ENCODE data around the gene STS. TPM values are rescaled to one million over a fixed set of nuclear protein-coding genes. Genes with fewer than 3 reads are reported as not detected.

Gene STS
- total RNA-seq, 3 donors from 2014 or later (not counting 1 experiment from before 2014, with no cell fraction given): 2.4 to 4.6 (median 2.8) TPM

- no peak overlapping the region for H3K27ac Mint-ChIP-seq
- no peaks in the 10 kb centered on the region for H3K9me3 Mint-ChIP-seq
- DNase-seq (no peak), ATAC-seq (no peak)
- H3K36me3 Mint-ChIP-seq: no peaks in the 10 kb centered on the region
- TF ChIP-seq, protein P1, sequence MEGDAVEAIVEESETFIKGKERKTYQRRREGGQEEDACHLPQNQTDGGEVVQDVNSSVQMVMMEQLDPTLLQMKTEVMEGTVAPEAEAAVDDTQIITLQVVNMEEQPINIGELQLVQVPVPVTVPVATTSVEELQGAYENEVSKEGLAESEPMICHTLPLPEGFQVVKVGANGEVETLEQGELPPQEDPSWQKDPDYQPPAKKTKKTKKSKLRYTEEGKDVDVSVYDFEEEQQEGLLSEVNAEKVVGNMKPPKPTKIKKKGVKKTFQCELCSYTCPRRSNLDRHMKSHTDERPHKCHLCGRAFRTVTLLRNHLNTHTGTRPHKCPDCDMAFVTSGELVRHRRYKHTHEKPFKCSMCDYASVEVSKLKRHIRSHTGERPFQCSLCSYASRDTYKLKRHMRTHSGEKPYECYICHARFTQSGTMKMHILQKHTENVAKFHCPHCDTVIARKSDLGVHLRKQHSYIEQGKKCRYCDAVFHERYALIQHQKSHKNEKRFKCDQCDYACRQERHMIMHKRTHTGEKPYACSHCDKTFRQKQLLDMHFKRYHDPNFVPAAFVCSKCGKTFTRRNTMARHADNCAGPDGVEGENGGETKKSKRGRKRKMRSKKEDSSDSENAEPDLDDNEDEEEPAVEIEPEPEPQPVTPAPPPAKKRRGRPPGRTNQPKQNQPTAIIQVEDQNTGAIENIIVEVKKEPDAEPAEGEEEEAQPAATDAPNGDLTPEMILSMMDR (IDR thresholded peaks at IDR 0.05): no peak
- Histone ChIP-seq H3K9me3 (ENCODE audit: control insufficient read depth, insufficient read depth, low read length) (no peaks in the 10 kb centered on the region), H3K36me3 (ENCODE audit: control insufficient read depth, insufficient read depth, low read length) (no peaks in the 10 kb centered on the region), H3K27me3 (ENCODE audit: control insufficient read depth, insufficient read depth, low read length) (no peaks in the 10 kb centered on the region), H3K27ac (ENCODE audit: low read length) (no peak overlapping the region), H3K4me3 (ENCODE audit: low read length) (no peak overlapping the region), H3K4me1 (ENCODE audit: control insufficient read depth, insufficient read depth, low read length) (no peaks in the 10 kb centered on the region)
- H3K4me3 Mint-ChIP-seq: no peak overlapping the region
- H3K27me3 Mint-ChIP-seq (ENCODE audit: low read depth in 2 of 2): no peaks in the 10 kb centered on the region
- H3K4me1 Mint-ChIP-seq: no peaks in the 10 kb centered on the region
- intact Hi-C loops (cut with micrococcal nuclease): no loop called here
- WGBS (ENCODE audit: insufficient coverage): 100% methylated on average over 1 of the region's 1 CpG
Observed at GRCh38 chrX:7163146-7163677, 15.7 kb downstream of the STS start.

DNA sequence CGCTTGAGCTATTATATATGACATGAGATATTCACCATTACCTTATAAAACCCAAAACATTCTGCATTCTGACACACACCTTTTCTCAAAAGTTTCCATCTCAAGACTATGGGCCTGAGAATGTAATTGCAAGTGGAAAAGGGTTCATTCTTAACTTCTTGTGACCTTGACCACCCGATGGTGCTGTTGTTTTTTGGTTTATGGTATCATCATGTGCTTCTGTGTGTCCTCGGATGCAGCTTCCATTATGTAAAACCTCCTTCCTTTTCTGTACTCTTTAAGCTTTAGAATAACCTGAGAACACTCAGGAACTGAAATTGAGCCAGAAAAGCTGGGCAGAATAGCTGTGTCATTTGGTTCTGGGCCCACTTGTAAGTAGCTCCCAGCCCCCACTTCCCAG lies 16.7 kb downstream of the STS start:
- no peaks in the 10 kb centered on the region for H3K4me1 ChIP-seq (ENCODE audit: control insufficient read depth, insufficient read depth, low read length)
- no peaks in the 10 kb centered on the region for H3K27me3 ChIP-seq (ENCODE audit: control insufficient read depth, insufficient read depth, low read length)
- no peaks in the 10 kb centered on the region for H3K36me3 ChIP-seq (ENCODE audit: control insufficient read depth, insufficient read depth, low read length)
- Mint-ChIP-seq H3K9me3 (no peaks in the 10 kb centered on the region), H3K4me3 (no peak overlapping the region), H3K4me1 (no peaks in the 10 kb centered on the region), H3K27ac (no peak overlapping the region), H3K27me3 (ENCODE audit: low read depth in 2 of 2) (no peaks in the 10 kb centered on the region), H3K36me3 (no peaks in the 10 kb centered on the region)
- no peak overlapping the region for H3K4me3 ChIP-seq (ENCODE audit: low read length)
- ATAC-seq (no peak), DNase-seq (no peak)
- WGBS (ENCODE audit: insufficient coverage): no CpG with 5 or more reads among the region's 3 CpGs
- H3K27ac ChIP-seq (ENCODE audit: low read length): no peak overlapping the region
- TF ChIP-seq, protein P1 (IDR thresholded peaks at IDR 0.05): no peak
- intact Hi-C loops (cut with micrococcal nuclease): no loop called here
- H3K9me3 ChIP-seq (ENCODE audit: control insufficient read depth, insufficient read depth, low read length): no peaks in the 10 kb centered on the region

- DNase-seq (no peak), ATAC-seq (no peak)
- H3K9me3 Mint-ChIP-seq: no peaks in the 10 kb centered on the region
- Histone ChIP-seq H3K9me3 (ENCODE audit: control insufficient read depth, insufficient read depth, low read length) (no peaks in the 10 kb centered on the region), H3K4me3 (ENCODE audit: low read length) (no peak overlapping the region), H3K27ac (ENCODE audit: low read length) (no peak overlapping the region), H3K36me3 (ENCODE audit: control insufficient read depth, insufficient read depth, low read length) (no peaks in the 10 kb centered on the region), H3K4me1 (ENCODE audit: control insufficient read depth, insufficient read depth, low read length) (no peaks in the 10 kb centered on the region), H3K27me3 (ENCODE audit: control insufficient read depth, insufficient read depth, low read length) (no peaks in the 10 kb centered on the region)
- intact Hi-C loops (cut with micrococcal nuclease): no loop called here
- H3K4me1 Mint-ChIP-seq: no peaks in the 10 kb centered on the region
- no peak overlapping the region for H3K4me3 Mint-ChIP-seq
- no peaks in the 10 kb centered on the region for H3K27me3 Mint-ChIP-seq (ENCODE audit: low read depth in 2 of 2)
- 100% methylated on average over 1 of the region's 1 CpG for WGBS (ENCODE audit: insufficient coverage)
- H3K36me3 Mint-ChIP-seq: no peaks in the 10 kb centered on the region
- no peak overlapping the region for H3K27ac Mint-ChIP-seq
- TF ChIP-seq, protein P1 (IDR thresholded peaks at IDR 0.05): no peak
Observed at GRCh38 chrX:7168371-7168770, 20.9 kb downstream of the STS start.

DNA sequence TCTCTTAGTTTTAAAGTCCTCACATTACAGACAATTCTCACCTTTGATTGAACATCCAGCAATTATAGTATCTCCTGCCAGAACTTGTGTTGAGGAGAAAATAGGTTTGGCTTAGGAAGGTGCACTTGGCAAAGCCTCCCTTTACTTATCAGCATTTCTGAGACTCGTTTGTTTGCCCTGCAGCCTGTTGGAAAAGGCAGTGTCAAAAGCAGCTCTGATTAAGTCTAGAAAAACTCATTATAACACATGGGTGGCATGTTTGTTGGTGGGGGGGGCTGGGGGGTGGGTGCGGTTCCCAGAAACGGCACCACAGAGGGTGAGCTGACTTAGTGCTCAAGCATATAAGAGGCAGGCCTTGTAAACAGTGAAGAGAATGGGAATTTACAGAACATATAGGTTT lies 22.1 kb downstream of the STS start:
- DNase-seq (no peak), ATAC-seq (no peak)
- TF ChIP-seq, protein P1 (IDR thresholded peaks at IDR 0.05): no peak
- Histone ChIP-seq H3K27ac (ENCODE audit: low read length) (no peak overlapping the region), H3K36me3 (ENCODE audit: control insufficient read depth, insufficient read depth, low read length) (no peaks in the 10 kb centered on the region), H3K4me3 (ENCODE audit: low read length) (no peak overlapping the region), H3K9me3 (ENCODE audit: control insufficient read depth, insufficient read depth, low read length) (no peaks in the 10 kb centered on the region), H3K4me1 (ENCODE audit: control insufficient read depth, insufficient read depth, low read length) (no peaks in the 10 kb centered on the region), H3K27me3 (ENCODE audit: control insufficient read depth, insufficient read depth, low read length) (no peaks in the 10 kb centered on the region)
- no peaks in the 10 kb centered on the region for H3K36me3 Mint-ChIP-seq
- H3K27me3 Mint-ChIP-seq (ENCODE audit: low read depth in 2 of 2): no peaks in the 10 kb centered on the region
- no peaks in the 10 kb centered on the region for H3K4me1 Mint-ChIP-seq
- H3K9me3 Mint-ChIP-seq: no peaks in the 10 kb centered on the region
- H3K27ac Mint-ChIP-seq: no peak overlapping the region
- intact Hi-C loops (cut with micrococcal nuclease): no loop called here
- no peak overlapping the region for H3K4me3 Mint-ChIP-seq
- no CpG with 5 or more reads among the region's 3 CpGs for WGBS (ENCODE audit: insufficient coverage)

Measured in natural killer cell (primary cell).